Hematopoietic multipotent progenitor cell treated with erythropoietin and hydrocortisone succinate and interleukin-3 and kit ligand, for 4 days (in vitro differentiated cells): ENCODE results near the gene UBR4.

Source experiments
- DNase-seq: peaks from one replicate; pipeline ENCODE4 v3.0.0-alpha.2; 2015

UBR4 gene

DNA sequence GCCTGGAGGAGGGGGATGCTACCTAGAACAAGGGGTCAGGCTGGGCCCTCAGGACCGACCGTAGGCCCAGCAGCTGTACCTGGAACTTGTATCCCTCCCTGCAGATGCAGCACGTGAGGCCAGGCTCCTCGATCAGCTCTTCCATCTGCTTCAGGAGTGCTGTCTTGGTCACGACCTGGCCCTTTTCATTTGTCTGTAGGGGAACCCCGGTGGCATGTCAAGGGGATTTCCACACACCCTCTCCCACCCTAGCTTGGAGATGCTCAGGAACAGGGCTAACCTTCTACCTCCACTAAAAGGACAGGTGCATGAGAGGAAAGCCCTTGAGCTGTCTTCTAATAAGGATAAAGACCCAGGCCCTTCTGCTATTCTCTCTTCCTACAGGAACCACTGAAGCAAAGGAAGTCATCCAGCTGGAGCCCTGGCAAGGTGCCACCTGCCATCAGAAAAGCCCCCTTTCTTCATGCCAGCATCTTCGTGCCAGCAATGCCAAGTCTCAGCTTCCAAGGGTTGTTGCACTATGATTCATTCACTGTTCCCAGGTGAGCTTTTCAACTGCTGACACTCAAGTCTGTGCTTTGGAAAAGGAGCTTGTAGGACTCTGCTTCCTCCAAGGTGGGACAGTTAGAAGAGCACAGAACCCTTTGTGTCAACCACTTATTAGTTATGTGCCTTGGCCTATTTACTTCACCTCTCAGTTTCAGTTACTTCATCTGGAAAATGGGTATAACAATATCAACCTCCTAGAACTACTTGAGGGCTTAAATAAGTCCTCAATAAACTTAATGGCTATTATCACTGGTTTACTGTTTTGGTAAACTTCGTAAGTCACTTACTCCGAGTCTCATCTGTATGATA, 122.1 kb downstream of the UBR4 start:
- no peak for DNase-seq

DNA sequence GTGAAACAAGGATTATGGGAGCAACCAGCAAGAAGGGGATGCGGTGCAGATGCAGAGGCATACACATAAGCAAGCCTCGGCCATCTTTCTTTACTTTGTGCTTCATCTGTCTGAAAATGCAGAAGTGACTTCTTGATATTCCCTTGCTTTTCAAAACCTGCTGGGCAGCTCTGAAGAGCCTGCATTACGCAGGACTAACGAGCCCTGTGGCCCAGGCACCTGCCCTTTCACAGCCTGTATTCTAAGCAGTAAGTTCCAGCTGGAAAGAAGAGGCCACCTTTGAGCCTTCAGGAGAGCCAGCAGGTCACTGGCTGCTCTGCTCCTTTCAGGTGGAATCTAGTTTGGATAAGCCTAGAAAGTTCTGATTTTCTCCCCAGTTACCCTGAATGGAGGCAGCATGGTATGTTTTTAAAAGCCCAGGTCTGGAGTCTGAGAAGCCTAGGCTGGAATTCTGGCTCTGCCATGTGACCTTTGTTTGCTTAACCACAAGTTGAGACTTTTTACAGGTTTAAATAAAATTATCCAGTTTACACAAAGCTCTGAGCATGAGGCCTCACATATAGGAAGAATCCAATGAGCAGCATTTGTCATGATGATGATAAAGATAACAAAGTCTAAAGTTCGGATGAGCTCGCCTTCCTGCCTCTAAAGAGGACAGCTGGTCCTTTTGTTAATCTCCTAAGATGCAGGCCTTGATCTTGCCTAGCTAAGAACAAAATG, 122.9 kb downstream of the UBR4 start:
- DNase-seq, result no peak

DNA sequence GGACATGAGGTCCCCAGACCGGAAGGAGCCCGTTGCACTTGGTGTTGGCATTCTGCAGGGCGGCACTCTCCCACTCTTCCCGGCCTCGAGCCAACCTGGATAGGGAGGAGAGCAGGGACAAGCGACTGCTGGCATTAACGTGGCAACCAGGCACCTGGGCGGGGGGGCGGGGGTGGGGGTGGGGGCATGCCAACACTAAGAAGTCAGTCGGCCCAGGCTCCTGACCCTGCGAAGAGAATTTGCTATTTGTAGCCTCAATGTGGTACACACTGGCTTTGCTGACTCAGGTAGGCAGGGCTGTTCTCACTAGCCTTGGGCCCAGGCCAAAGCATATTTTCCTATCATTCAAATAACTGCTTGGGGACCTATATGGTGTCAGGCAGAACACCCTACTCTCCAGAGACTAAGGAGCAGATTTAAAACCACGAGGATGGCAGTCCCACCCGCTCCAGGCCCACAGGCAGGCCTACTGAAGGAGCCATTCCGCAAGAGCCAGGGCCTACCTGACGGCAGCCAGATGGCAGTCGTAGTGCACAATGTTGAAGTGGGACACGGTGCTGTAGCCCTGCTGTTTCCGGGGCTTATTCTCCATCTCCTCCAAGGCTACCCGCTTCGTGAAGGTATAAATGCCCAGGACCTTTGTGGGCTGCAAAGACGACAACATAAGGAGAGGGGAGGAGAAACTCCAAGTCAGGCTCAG, 123.7 kb downstream of the UBR4 start:
- DNase-seq, result no peak

- no peak for DNase-seq
Observed at GRCh38 chr1:19084206-19084738, 125.8 kb downstream of the UBR4 start.

- peak; percentile 58 for DNase-seq
Observed at GRCh38 chr1:19083081-19083480, 127.0 kb downstream of the UBR4 start.

DNA sequence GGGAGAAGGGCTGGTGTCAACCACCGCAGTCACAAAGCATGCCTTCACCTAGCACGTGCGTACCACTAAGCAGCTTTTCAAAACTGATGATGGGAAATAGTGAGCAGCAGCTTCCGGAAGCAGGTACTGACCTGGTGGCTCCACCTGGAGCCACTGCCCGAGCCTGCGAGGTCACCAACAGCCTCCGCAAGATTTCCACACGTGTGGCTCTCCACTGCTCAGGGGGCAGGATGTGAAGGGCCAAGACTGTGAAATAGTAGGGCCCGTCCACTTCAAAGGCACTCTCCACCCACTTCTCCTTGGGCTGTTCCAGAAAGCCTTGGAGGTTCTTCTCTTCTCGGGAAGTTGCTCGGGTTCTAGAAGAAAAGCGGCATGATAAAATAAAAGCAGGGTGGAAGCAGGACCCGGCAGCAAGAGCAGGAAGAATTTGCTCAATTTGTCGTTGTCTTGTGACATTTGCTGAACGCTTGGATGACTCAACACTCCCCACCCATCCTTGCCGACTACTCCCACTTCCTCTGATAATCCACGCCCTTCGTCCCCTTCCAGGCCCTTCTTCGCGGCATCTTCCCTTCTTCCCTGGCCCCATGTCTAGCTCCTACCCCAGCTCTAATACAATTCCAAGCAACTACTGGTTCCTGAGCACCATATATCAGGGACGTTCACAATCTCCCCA, 128.7 kb downstream of the UBR4 start:
- peak; percentile 79 for DNase-seq

- no peak for DNase-seq
Observed at GRCh38 chr1:19080721-19081120, 129.3 kb downstream of the UBR4 start.

DNA sequence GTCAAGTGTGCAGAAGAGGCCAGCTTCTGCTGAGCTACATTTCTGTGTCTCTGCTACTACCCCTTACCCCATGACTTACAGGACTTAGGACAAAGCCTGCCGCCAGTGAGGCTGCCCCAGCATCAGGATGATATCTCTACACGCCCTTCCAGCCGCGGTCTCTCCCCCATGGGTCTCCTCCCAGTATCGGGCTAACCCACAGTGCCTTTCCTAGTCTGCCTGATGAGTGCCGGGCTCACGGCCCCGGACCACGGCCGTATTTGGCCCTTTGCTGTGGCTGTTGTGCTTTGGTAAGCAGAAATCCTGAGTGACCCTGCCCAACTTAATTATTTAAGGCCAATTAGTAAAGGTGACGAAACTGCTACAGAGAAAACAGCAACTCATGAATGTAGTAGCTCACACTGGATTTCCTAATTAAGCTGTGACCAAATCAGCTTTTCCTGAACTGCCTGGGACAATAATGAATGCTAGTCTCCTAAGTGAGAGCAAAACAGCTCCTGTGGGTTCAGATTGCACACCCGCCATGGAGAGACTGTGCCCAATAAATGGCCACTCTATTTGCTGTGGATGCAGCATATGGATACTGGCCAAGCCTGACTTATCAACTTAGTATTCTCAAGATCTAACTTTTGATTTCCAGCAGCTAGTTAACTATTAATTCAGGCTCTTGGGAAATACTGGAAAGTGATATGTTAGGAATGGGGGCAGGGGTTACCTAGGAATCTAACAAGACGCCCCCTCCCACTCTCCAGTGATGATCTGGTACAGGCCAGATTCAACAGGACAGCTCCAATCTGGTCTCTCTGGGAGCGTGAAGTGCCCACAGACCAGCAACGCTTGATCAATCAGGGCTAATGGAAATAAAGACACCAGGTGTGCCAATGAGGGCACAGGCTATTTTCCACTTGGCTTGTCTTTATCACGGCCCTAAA, 130.3 kb downstream of the UBR4 start:
- peak; percentile 52 for DNase-seq

GRCh38 chr1:19078536-19078935, 131.5 kb downstream of the UBR4 start:
- no peak for DNase-seq

DNA sequence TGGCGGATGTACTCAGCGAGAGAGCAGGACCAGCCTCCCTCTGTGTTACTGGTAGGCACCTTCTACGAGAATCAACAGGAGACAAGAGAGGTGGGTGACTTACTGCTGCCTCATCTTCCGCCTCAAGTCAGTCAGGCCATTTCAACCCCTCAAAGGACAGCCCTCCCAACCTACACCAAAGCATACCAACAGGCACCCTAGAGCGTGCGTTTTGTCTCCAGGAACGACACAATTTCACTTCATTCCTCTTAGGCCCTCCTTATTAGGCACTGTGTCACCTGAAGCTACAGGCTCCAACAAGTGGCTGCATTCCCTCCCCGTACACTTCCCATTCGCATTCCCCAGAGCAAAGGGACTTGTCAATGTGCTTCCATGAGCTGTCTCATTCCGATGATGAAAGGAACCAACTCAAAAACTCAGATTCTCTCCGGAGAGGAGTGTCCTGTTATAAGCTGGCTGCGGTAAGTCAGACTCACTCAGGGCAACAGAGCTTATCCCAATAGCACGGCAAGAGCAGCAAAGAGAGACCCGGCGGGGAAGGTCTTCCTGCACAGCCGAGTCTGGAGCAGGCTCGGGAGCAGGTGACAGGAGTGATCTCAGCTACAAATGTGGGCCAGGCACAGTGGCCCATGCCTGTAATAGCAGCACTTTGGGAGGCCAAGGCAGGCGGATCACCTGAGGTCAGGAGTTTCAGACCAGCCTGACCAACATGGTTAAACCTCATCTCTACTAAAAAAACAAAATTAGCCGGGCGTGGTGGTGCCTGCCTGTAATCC, 133.0 kb downstream of the UBR4 start:
- DNase-seq, result no peak

DNA sequence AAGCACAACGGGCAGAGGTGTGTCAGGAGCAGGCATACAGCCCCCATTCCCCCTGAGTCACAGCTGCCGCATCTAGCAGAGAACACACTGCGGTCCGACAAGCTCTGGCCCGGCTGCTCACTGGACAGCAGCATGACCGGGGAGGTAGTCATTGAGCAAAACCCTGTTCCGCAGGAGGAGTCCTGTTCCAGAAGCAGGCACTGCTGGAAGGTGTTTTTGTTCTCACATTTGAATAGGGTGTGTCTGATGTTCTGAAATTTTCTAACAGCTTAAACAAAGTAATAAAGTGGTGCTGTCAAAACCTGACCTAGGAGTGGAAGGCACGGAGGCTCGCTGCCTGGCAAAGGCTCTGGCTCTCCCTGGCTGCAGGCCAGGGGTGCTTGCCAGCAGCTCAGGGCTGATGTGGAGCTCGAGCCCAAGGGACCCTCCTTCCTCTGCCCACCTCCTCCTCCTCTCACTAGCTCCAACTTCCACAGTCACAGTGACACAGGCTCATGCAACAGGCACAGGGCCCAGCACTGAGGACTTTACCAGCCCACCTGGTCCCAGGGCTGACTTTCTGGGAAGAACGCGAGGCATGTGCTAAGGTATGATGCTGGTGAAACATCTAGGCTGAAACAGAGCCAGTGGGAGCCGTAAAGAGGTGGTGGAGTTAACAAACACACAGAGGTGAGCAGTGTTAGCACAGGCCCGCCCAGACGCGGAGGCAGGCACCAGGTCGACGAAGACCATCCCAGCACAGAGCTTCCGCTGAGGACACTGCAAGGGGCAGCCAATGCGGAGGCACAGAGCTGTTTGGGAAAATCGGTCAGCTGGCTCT, 135.0 kb downstream of the UBR4 start:
- DNase-seq, result no peak

DNA sequence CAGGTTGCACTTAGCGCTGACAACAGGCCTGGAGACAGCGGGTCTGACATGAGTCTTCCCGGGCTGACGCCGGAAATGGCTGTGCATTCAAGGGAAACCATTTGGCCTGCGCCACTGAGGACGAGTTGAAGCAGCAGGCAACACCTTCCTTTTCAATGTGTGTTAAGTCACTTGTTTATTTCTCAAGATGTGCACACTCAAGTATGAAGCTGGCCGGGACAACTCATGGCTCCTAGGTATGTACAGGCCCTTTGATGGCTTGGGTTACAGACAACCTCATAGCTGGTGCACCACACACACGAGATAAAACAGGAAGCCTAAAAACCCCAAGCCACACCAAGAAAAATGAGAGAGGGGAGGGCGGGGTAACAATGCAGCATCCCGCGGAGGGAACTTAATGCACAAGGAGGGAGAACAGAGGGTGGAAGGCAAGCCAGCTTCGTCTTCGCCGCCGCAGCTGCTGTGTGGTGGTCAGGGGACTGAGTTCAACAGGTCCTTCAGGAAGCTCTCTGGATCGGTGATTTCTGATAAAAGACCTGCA, 135.6 kb downstream of the UBR4 start:
- DNase-seq, result peak; percentile 62

DNA sequence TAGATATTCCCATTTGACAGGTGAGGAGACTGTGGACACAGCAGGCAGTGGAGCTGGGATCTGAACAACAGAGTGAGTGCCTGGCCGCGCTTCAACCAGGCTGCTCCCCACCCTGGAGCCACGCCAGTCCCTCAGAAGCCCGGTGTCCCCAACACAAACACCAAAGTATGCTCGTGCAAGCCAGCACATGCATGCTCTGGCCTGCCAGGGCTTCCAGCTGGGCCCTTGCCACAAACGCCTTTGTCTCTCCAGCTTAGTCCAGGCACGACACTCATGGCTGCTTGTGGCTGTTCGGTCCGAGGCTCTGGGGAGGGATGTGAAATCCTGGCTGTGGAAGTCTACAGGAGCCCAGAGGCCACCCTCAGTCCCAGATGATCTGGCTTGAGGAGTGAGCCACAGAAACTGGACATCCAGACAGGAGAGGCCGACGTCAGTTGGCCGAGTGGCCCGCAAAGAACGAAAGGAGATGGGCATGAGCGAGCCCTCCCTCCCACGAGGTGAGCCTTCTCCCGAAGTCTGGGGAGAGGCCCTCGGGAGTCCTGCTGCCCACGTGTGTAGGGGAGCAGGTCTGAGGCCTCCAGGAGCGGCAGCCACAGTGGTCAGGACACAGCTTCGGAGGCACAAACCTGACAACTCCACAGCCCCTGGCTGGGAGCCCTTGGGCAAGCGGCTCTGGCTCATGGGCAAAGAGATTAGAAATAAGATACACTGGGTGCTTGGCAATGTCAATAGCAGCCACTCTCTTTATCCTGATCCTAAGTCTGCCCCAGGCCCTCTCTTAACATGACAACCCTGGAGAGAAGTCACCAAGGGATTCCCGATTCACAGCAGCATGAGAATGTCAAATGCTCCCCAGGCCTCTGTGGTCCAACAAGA, 136.5 kb downstream of the UBR4 start:
- DNase-seq, result no peak

DNA sequence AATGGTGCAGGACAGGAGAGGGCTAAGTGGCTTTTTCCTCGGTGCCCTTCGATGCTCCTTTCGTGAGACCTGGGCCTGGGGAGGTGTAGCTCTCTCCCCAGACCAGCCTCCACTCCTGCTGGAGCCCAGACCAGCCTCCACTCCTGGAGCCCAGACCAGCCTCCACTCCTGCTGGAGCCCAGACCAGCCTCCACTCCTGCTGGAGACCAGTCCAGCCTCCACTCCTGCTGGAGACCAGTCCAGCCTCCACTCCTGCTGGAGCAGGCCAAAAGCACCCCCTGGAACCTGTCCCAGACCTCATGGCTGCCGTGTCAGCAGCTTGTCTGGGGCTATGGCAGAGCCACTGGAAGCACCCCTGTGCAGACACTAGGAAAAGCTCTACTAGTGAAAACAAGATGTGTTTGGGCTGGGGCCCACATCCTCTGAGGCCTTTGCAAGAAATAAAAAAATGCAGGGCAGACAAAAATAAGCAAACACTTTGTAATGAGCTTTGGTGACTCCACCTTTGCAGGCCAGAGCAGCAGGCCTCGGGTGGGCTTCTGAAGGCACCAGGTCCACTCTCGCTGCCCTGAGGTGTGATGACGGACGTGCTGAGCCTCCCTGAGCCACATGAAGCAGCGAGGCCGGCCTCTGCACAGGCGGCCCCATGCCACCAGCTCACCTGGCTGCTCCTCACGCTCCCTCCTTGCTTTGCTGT, 137.6 kb downstream of the UBR4 start:
- DNase-seq, result no peak

DNA sequence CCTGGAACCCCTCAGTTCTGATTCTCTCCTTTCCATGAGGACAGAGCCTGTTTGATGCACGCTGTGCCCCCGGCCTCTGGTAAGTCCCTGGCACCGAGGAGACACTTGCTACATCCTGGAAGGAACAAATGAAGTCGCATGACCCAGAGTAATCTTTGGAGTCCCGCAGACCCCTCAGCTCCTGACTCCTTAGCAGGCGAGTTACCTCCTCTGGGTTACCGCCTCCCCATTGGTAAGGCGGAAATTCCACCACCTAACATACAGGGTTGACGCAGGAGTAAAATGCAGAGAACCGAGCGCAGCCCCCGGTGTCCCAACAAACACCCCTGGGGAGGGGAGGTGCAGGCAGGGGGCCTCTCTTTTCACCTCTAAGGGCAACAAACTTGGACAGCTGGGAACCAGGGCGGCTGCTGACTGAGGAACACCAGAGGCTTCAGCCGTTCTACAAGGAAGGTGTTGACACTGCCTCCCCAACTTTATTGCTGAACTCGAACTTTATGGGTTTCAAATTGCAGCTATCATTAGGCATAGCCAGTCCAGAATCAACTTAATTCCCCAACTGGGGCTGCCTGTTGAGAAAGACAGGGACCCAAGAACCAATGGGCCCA, 138.3 kb downstream of the UBR4 start:
- no peak for DNase-seq

- DNase-seq, result no peak
Observed at GRCh38 chr1:19070891-19071621, 139.0 kb downstream of the UBR4 start.

- no peak for DNase-seq
Observed at GRCh38 chr1:19070197-19070651, 139.8 kb downstream of the UBR4 start.
